ENCODE measurements around the gene CEP85.
A peak's percentile ranks its signal among the peaks of the same experiment; 100 is the strongest.

The CEP85 gene

GRCh38 chr1:26293911-26294463 is 60.0 kb downstream of the CEP85 start:
- H3K9me3 ChIP-seq (ENCODE audit: control insufficient read depth, low read length), result no peaks in the 10 kb centered on the region
- H3K36me3 ChIP-seq (ENCODE audit: control insufficient read depth, insufficient read depth, low read length, severe bottlenecking), result peaks cover 22% of the 10 kb centered on the region
- H3K4me1 ChIP-seq (ENCODE audit: control insufficient read depth, insufficient read depth, low read length), result no peaks in the 10 kb centered on the region
- no peak for DNase-seq (ENCODE audit: low read depth)
- no peak overlapping the region for H3K9ac ChIP-seq (ENCODE audit: low read length)
- H3K27me3 ChIP-seq (replicated peaks; ENCODE audit: control insufficient read depth, insufficient read depth, low read length), result no peaks in the 10 kb centered on the region
- H3K4me3 ChIP-seq (ENCODE audit: low read length), result no peak overlapping the region

- Histone ChIP-seq H3K27me3 (replicated peaks; ENCODE audit: control insufficient read depth, insufficient read depth, low read length) (no peaks in the 10 kb centered on the region), H3K9ac (ENCODE audit: low read length) (no peak overlapping the region), H3K9me3 (ENCODE audit: control insufficient read depth, low read length) (no peaks in the 10 kb centered on the region), H3K36me3 (ENCODE audit: control insufficient read depth, insufficient read depth, low read length, severe bottlenecking) (peaks cover 22% of the 10 kb centered on the region), H3K4me1 (ENCODE audit: control insufficient read depth, insufficient read depth, low read length) (no peaks in the 10 kb centered on the region), H3K4me3 (ENCODE audit: low read length) (no peak overlapping the region)
- DNase-seq (ENCODE audit: low read depth), result no peak
Observed at GRCh38 chr1:26295194-26296138, 61.5 kb downstream of the CEP85 start.

DNA sequence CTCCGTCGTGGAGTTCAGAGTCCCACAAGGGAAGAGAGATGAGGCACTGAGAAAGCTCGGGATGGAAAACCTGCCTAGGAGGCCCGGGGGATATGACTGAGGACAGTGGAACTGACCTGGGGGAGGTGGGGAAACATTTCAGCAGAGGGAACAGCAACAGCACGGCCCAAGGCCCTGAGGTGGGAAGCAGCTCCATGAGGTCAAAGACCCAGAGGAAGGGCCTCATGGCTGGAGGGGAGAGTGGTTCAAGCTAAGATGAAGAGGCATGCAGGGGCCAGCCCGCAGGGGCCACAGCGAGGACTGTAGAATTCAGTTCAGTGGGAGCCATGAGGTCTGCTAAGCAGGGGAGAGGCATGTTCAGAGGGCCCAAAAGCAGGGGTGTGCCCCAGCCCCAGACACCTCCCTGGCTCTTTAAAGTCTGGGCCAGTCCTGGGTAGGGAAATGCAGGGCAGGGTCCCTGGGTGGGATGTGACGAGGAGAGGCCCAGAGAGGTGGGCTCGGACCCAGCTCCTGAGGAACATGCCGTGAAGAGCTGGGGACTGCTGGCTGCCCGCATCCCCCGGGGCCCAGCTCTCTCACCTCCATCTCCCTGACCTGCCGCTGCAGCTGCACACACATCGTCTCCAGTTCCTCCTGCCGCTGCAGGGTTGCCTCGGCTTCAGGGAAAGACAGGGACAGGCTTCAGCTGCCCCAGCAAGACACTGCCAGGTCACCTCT is 62.5 kb downstream of the CEP85 start:
- no peak overlapping the region for H3K4me3 ChIP-seq (ENCODE audit: low read length)
- H3K27me3 ChIP-seq (replicated peaks; ENCODE audit: control insufficient read depth, insufficient read depth, low read length), result no peaks in the 10 kb centered on the region
- H3K36me3 ChIP-seq (ENCODE audit: control insufficient read depth, insufficient read depth, low read length, severe bottlenecking), result peaks cover 22% of the 10 kb centered on the region
- no peak for DNase-seq (ENCODE audit: low read depth)
- no peak overlapping the region for H3K9ac ChIP-seq (ENCODE audit: low read length)
- peaks cover 7% of the 10 kb centered on the region for H3K4me1 ChIP-seq (ENCODE audit: control insufficient read depth, insufficient read depth, low read length)
- H3K9me3 ChIP-seq (ENCODE audit: control insufficient read depth, low read length), result no peaks in the 10 kb centered on the region

DNA sequence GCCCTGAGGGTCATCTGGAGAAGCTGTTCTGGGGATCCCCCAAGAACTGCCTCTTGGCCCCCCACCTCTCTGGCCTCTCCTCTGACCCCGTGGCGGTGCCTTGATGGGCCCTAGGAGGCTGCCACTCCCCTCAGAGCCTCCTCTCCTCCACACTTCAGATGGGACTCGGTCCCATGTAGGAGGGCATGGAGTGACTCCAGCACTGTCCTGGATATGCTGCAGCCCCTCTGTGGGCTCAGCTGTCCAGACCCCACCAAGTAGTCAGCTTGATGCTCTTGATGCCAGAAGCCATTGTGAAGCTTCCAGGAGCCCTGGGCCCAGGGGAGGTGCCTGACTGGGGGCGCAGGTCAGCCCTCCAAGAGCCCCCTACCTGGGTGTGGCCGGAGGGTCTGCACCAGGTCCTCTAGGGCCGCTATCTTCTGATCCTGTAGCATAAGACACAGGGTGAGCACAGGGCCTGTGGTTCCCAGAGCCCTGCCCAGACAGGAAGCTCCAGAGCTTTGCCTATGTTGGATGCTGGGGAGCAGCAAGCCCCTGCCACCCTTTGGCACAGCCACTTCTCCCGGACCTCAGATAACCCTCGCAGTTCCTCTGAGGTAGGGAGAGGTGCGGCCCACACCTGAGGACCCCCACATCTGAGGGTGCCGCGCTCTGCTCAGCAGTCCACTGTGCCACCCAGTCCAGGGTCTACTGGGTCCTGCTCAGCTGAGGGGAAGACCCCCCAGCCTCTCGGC is 63.2 kb downstream of the CEP85 start:
- no peaks in the 10 kb centered on the region for H3K27me3 ChIP-seq (replicated peaks; ENCODE audit: control insufficient read depth, insufficient read depth, low read length)
- H3K4me1 ChIP-seq (ENCODE audit: control insufficient read depth, insufficient read depth, low read length), result peaks cover 14% of the 10 kb centered on the region
- no peak overlapping the region for H3K9ac ChIP-seq (ENCODE audit: low read length)
- H3K4me3 ChIP-seq (ENCODE audit: low read length), result no peak overlapping the region
- no peak for DNase-seq (ENCODE audit: low read depth)
- peaks cover 22% of the 10 kb centered on the region for H3K36me3 ChIP-seq (ENCODE audit: control insufficient read depth, insufficient read depth, low read length, severe bottlenecking)
- H3K9me3 ChIP-seq (ENCODE audit: control insufficient read depth, low read length), result no peaks in the 10 kb centered on the region

DNA sequence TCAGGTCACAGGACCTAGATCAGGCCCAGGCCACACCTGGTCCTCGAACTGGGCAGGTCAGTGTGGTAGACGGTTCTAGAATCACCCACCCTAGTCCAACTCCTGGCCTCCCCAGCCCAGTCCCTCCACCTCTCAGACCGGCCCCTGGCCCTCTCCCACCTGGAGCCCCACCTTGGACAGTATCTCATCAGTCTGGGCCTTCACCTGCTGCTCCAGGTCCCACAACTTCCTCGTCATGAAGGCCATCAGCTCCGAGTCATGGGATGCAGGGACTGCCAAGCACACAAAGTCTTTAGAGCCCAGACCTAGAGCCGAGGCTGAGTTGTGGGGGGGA is 63.8 kb downstream of the CEP85 start:
- Histone ChIP-seq H3K36me3 (ENCODE audit: control insufficient read depth, insufficient read depth, low read length, severe bottlenecking) (peaks cover 22% of the 10 kb centered on the region), H3K27me3 (replicated peaks; ENCODE audit: control insufficient read depth, insufficient read depth, low read length) (no peaks in the 10 kb centered on the region), H3K4me3 (ENCODE audit: low read length) (no peak overlapping the region), H3K9ac (ENCODE audit: low read length) (no peak overlapping the region), H3K4me1 (ENCODE audit: control insufficient read depth, insufficient read depth, low read length) (peaks cover 20% of the 10 kb centered on the region), H3K9me3 (ENCODE audit: control insufficient read depth, low read length) (no peaks in the 10 kb centered on the region)
- no peak for DNase-seq (ENCODE audit: low read depth)

DNA sequence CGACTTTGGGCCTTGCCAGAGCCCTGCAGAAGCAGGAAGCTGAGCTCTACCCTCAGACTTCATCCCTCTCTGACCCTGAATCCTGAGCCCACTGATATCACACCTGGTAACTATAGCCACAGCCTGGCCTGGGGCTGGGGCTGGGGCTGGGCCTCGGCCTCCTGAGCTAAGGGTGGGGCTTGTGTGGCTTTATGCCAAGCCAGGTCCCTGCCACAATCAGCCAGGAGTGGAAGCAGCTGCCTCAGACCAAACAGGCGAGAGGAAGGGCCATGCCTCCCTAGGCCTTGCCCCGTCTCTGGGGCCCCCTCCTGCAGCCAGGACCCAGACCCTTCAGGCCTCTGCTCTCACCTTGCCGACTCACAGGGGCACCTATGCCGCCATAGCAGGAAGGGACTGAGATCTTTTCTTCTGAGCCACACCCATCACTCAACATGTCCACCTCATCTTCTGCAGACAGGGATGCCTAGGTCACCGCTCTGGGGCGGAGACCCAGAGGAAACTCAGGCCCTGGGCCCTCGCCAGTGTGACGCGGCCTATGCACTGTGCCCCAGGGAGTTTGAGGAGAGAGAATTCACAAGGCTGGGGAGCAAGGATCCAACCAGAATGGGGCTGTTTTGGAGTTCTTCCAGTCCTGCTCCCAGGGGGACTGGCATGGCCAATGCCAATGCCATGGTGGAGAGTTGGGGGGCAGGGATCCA is 66.7 kb downstream of the CEP85 start:
- H3K4me3 ChIP-seq (ENCODE audit: low read length), result no peak overlapping the region
- no peak overlapping the region for H3K9ac ChIP-seq (ENCODE audit: low read length)
- peaks cover 35% of the 10 kb centered on the region for H3K4me1 ChIP-seq (ENCODE audit: control insufficient read depth, insufficient read depth, low read length)
- H3K36me3 ChIP-seq (ENCODE audit: control insufficient read depth, insufficient read depth, low read length, severe bottlenecking), result peaks cover 13% of the 10 kb centered on the region
- H3K27me3 ChIP-seq (replicated peaks; ENCODE audit: control insufficient read depth, insufficient read depth, low read length), result no peaks in the 10 kb centered on the region
- H3K9me3 ChIP-seq (ENCODE audit: control insufficient read depth, low read length), result no peaks in the 10 kb centered on the region
- DNase-seq (ENCODE audit: low read depth), result no peak

- no peaks in the 10 kb centered on the region for H3K36me3 ChIP-seq (ENCODE audit: control insufficient read depth, insufficient read depth, low read length, severe bottlenecking)
- peak overlapping the region; percentile 70 for H3K9ac ChIP-seq (ENCODE audit: low read length)
- DNase-seq (ENCODE audit: low read depth), result peak; percentile 44
- peaks cover 47% of the 10 kb centered on the region for H3K4me1 ChIP-seq (ENCODE audit: control insufficient read depth, insufficient read depth, low read length)
- peak overlapping the region; percentile 28 for H3K4me3 ChIP-seq (ENCODE audit: low read length)
- no peaks in the 10 kb centered on the region for H3K9me3 ChIP-seq (ENCODE audit: control insufficient read depth, low read length)
- no peaks in the 10 kb centered on the region for H3K27me3 ChIP-seq (replicated peaks; ENCODE audit: control insufficient read depth, insufficient read depth, low read length)
Observed at GRCh38 chr1:26302733-26303405, 68.9 kb downstream of the CEP85 start.

- Histone ChIP-seq H3K4me1 (ENCODE audit: control insufficient read depth, insufficient read depth, low read length) (peaks cover 47% of the 10 kb centered on the region), H3K27me3 (replicated peaks; ENCODE audit: control insufficient read depth, insufficient read depth, low read length) (no peaks in the 10 kb centered on the region)
- DNase-seq (ENCODE audit: low read depth), result no peak
Observed at GRCh38 chr1:26305667-26306289, 71.8 kb downstream of the CEP85 start.

GRCh38 chr1:26306290-26307229 is 72.6 kb downstream of the CEP85 start, which contains the start of gene UBXN11:
Gene UBXN11 (minus strand): TSS chr1:26306636. CDS start chr1:26302883, 3,753 bp downstream.
- Histone ChIP-seq H3K9me3 (ENCODE audit: control insufficient read depth, low read length) (no peaks in the 10 kb centered on the region), H3K9ac (ENCODE audit: low read length) (peak within 1 kb of the TSS; percentile 87), H3K4me1 (ENCODE audit: control insufficient read depth, insufficient read depth, low read length) (peaks cover 39% of the 10 kb centered on the region), H3K36me3 (ENCODE audit: control insufficient read depth, insufficient read depth, low read length, severe bottlenecking) (no peaks in the 10 kb centered on the region), H3K27me3 (replicated peaks; ENCODE audit: control insufficient read depth, insufficient read depth, low read length) (no peaks in the 10 kb centered on the region), H3K4me3 (ENCODE audit: low read length) (peak within 1 kb of the TSS; percentile 86)
- DNase-seq (ENCODE audit: low read depth), result peak; percentile 91

More at GRCh38 chr1:26305667-26306289, 71.8 kb downstream of the CEP85 start:
- peak overlapping the region; percentile 87 for H3K9ac ChIP-seq (ENCODE audit: low read length)
- H3K4me3 ChIP-seq (ENCODE audit: low read length), result peak overlapping the region; percentile 86
- H3K9me3 ChIP-seq (ENCODE audit: control insufficient read depth, low read length), result no peaks in the 10 kb centered on the region
- H3K36me3 ChIP-seq (ENCODE audit: control insufficient read depth, insufficient read depth, low read length, severe bottlenecking), result no peaks in the 10 kb centered on the region

Measured in adipocyte (in vitro differentiated cells).